ENCODE measurements around the gene BBIP1. TPM values are rescaled to one million over a fixed set of nuclear protein-coding genes. Genes with fewer than 3 reads are reported as not detected.

Gene BBIP1
- polyA plus RNA-seq, 1 donor from 2014 or later: 73.3 TPM

- Histone ChIP-seq H2AFZ (ENCODE audit: low read depth, low read length) (no peak overlapping the region), H4K20me1 (ENCODE audit: insufficient read depth) (no peaks in the 10 kb centered on the region), H3F3A (ENCODE audit: insufficient read depth, low read length, poor library complexity, severe bottlenecking) (no peaks in the 10 kb centered on the region), H3K27me3 (ENCODE audit: insufficient read depth, low read depth, low read length) (no peaks in the 10 kb centered on the region), H3K9me2 (ENCODE audit: insufficient read depth, low read length) (no peaks in the 10 kb centered on the region), H3K4me2 (ENCODE audit: low read length) (no peak overlapping the region), H3K9ac (ENCODE audit: low read length) (no peak overlapping the region), H3K79me2 (replicated peaks; ENCODE audit: insufficient read depth, low read length) (peaks cover 81% of the 10 kb centered on the region), H3K9me3 (ENCODE audit: low read length) (no peaks in the 10 kb centered on the region), H3K27ac (ENCODE audit: low read length) (no peak overlapping the region), H3K36me3 (ENCODE audit: insufficient read depth, low read length) (no peaks in the 10 kb centered on the region), H3K4me3 (ENCODE audit: low read length) (no peak overlapping the region)
- TF ChIP-seq RAD21 (conservative IDR thresholded peaks at IDR 0.05): no peak
- no peak for TF ChIP-seq REST (IDR thresholded peaks at IDR 0.05; ENCODE audit: borderline replicate concordance)
- TF ChIP-seq EZH2 (IDR thresholded peaks at IDR 0.05; ENCODE audit: borderline replicate concordance, insufficient read depth, low read length, poor library complexity, severe bottlenecking): no peak
- TF ChIP-seq TAF1 (IDR thresholded peaks at IDR 0.05; ENCODE audit: low read depth): no peak
- no peak for TF ChIP-seq POLR2AphosphoS5 (IDR thresholded peaks at IDR 0.05)
- no peak for TF ChIP-seq SMC3 (conservative IDR thresholded peaks at IDR 0.05; ENCODE audit: poor library complexity)
- no peak for TF ChIP-seq CTCF (IDR thresholded peaks at IDR 0.05; ENCODE audit: poor library complexity, severe bottlenecking)
- no peak for TF ChIP-seq MXI1 (conservative IDR thresholded peaks at IDR 0.05; ENCODE audit: poor library complexity, severe bottlenecking)
- TF ChIP-seq EP300 (conservative IDR thresholded peaks at IDR 0.05; ENCODE audit: poor library complexity, severe bottlenecking): no peak
Measured at GRCh38 chr10:110965216-110965615, 46.2 kb upstream of the BBIP1 start.

- Histone ChIP-seq H3K9ac (ENCODE audit: low read length) (no peak overlapping the region), H2AFZ (ENCODE audit: low read depth, low read length) (no peak overlapping the region), H3K36me3 (ENCODE audit: insufficient read depth, low read length) (no peaks in the 10 kb centered on the region), H3K9me3 (ENCODE audit: low read length) (no peaks in the 10 kb centered on the region), H3K4me2 (ENCODE audit: low read length) (no peak overlapping the region), H3K9me2 (ENCODE audit: insufficient read depth, low read length) (no peaks in the 10 kb centered on the region), H3K79me2 (replicated peaks; ENCODE audit: insufficient read depth, low read length) (peaks cover 76% of the 10 kb centered on the region), H4K20me1 (ENCODE audit: insufficient read depth) (no peaks in the 10 kb centered on the region), H3K27me3 (ENCODE audit: insufficient read depth, low read depth, low read length) (no peaks in the 10 kb centered on the region), H3F3A (ENCODE audit: insufficient read depth, low read length, poor library complexity, severe bottlenecking) (no peaks in the 10 kb centered on the region), H3K4me3 (ENCODE audit: low read length) (no peak overlapping the region), H3K27ac (ENCODE audit: low read length) (no peak overlapping the region)
- no peak for TF ChIP-seq MXI1 (conservative IDR thresholded peaks at IDR 0.05; ENCODE audit: poor library complexity, severe bottlenecking)
- TF ChIP-seq POLR2AphosphoS5 (IDR thresholded peaks at IDR 0.05): no peak
Measured at GRCh38 chr10:110964681-110965080, 45.7 kb upstream of the BBIP1 start.

GRCh38 chr10:110963162-110963561, 44.2 kb upstream of the BBIP1 start:
- Histone ChIP-seq H3K9me3 (ENCODE audit: low read length) (no peaks in the 10 kb centered on the region), H3K4me3 (ENCODE audit: low read length) (no peak overlapping the region), H2AFZ (ENCODE audit: low read depth, low read length) (no peak overlapping the region), H3K27ac (ENCODE audit: low read length) (no peak overlapping the region), H3K27me3 (ENCODE audit: insufficient read depth, low read depth, low read length) (no peaks in the 10 kb centered on the region), H3F3A (ENCODE audit: insufficient read depth, low read length, poor library complexity, severe bottlenecking) (no peaks in the 10 kb centered on the region), H3K9ac (ENCODE audit: low read length) (no peak overlapping the region), H3K4me2 (ENCODE audit: low read length) (no peak overlapping the region), H3K79me2 (replicated peaks; ENCODE audit: insufficient read depth, low read length) (peaks cover 73% of the 10 kb centered on the region), H3K9me2 (ENCODE audit: insufficient read depth, low read length) (no peaks in the 10 kb centered on the region), H4K20me1 (ENCODE audit: insufficient read depth) (no peaks in the 10 kb centered on the region), H3K36me3 (ENCODE audit: insufficient read depth, low read length) (no peaks in the 10 kb centered on the region)
- TF ChIP-seq EP300 (conservative IDR thresholded peaks at IDR 0.05; ENCODE audit: poor library complexity, severe bottlenecking) (no peak), CTCF (IDR thresholded peaks at IDR 0.05; ENCODE audit: poor library complexity, severe bottlenecking) (no peak), RAD21 (conservative IDR thresholded peaks at IDR 0.05) (no peak), REST (IDR thresholded peaks at IDR 0.05; ENCODE audit: borderline replicate concordance) (no peak)
